ENCODE measurements around the gene CBLN1. TPM values are rescaled to one million over a fixed set of nuclear protein-coding genes. Genes with fewer than 3 reads are reported as not detected.

Gene CBLN1
- total and polyA plus RNA-seq, 2 experiments from 2014 or later, result 1.2 to 6.4 TPM

GRCh38 chr16:49248227-49248626 lies 33.4 kb downstream of the CBLN1 start:
- no peaks in the 10 kb centered on the region for H3K79me2 ChIP-seq (replicated peaks; ENCODE audit: insufficient read depth)
- DNase-seq (ENCODE audit: low spot score) (no peak), ATAC-seq (no peak)
- H3K9me2 ChIP-seq (ENCODE audit: insufficient read depth), result peaks cover 7% of the 10 kb centered on the region
- no peak overlapping the region for H3K4me3 ChIP-seq
- peak overlapping the region; percentile 27; the same call in 1 of the 2 replicates for H3K4me2 ChIP-seq
- H3K4me3 Mint-ChIP-seq, result no peak overlapping the region
- H3K27me3 Mint-ChIP-seq (ENCODE audit: insufficient read depth, low read depth, poor library complexity), result peaks cover 4% of the 10 kb centered on the region
- H2AFZ ChIP-seq, result no peak overlapping the region
- no peaks in the 10 kb centered on the region for H3K27me3 ChIP-seq (ENCODE audit: insufficient read depth)
- no peak overlapping the region for H3K27ac ChIP-seq (ENCODE audit: low read depth)
- no peaks in the 10 kb centered on the region for H3K36me3 ChIP-seq (ENCODE audit: insufficient read depth)
- peaks cover 16% of the 10 kb centered on the region for H3K4me1 ChIP-seq (ENCODE audit: insufficient read depth)
- H3K36me3 Mint-ChIP-seq (ENCODE audit: low read depth), result no peaks in the 10 kb centered on the region
- no peaks in the 10 kb centered on the region for H4K20me1 ChIP-seq (replicated peaks; ENCODE audit: insufficient read depth)
- no peaks in the 10 kb centered on the region for H3F3A ChIP-seq (replicated peaks; ENCODE audit: low read depth)
- TF ChIP-seq, protein P1, sequence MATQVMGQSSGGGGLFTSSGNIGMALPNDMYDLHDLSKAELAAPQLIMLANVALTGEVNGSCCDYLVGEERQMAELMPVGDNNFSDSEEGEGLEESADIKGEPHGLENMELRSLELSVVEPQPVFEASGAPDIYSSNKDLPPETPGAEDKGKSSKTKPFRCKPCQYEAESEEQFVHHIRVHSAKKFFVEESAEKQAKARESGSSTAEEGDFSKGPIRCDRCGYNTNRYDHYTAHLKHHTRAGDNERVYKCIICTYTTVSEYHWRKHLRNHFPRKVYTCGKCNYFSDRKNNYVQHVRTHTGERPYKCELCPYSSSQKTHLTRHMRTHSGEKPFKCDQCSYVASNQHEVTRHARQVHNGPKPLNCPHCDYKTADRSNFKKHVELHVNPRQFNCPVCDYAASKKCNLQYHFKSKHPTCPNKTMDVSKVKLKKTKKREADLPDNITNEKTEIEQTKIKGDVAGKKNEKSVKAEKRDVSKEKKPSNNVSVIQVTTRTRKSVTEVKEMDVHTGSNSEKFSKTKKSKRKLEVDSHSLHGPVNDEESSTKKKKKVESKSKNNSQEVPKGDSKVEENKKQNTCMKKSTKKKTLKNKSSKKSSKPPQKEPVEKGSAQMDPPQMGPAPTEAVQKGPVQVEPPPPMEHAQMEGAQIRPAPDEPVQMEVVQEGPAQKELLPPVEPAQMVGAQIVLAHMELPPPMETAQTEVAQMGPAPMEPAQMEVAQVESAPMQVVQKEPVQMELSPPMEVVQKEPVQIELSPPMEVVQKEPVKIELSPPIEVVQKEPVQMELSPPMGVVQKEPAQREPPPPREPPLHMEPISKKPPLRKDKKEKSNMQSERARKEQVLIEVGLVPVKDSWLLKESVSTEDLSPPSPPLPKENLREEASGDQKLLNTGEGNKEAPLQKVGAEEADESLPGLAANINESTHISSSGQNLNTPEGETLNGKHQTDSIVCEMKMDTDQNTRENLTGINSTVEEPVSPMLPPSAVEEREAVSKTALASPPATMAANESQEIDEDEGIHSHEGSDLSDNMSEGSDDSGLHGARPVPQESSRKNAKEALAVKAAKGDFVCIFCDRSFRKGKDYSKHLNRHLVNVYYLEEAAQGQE (IDR thresholded peaks at IDR 0.05; ENCODE audit: unreplicated experiment), result no peak
- TF ChIP-seq EZH2phosphoT487 (IDR thresholded peaks at IDR 0.05; ENCODE audit: unreplicated experiment) (no peak), ZNF331 (CRISPR knock-in tag; IDR thresholded peaks at IDR 0.05; ENCODE audit: low read depth) (no peak), STAT1 (IDR thresholded peaks at IDR 0.05; ENCODE audit: unreplicated experiment) (no peak)
- no peak overlapping the region for H3K27ac Mint-ChIP-seq
- H3K9me3 Mint-ChIP-seq, result no peaks in the 10 kb centered on the region; the same call in 2 of the 3 replicates
- peaks cover 28% of the 10 kb centered on the region for H3K4me1 Mint-ChIP-seq

GRCh38 chr16:49236216-49236615 lies 45.4 kb downstream of the CBLN1 start:
- Mint-ChIP-seq H3K4me1 (no peaks in the 10 kb centered on the region), H3K9me3 (no peaks in the 10 kb centered on the region), H3K36me3 (ENCODE audit: low read depth) (no peaks in the 10 kb centered on the region), H3K27me3 (ENCODE audit: insufficient read depth, low read depth, poor library complexity) (peaks cover 2% of the 10 kb centered on the region), H3K4me3 (no peak overlapping the region), H3K27ac (no peak overlapping the region)
- no peak overlapping the region for H3K27ac ChIP-seq (ENCODE audit: low read depth)
- no peaks in the 10 kb centered on the region for H3K79me2 ChIP-seq (replicated peaks; ENCODE audit: insufficient read depth)
- no peaks in the 10 kb centered on the region for H3F3A ChIP-seq (replicated peaks; ENCODE audit: low read depth)
- no peaks in the 10 kb centered on the region for H3K27me3 ChIP-seq (ENCODE audit: insufficient read depth)
- no peak overlapping the region for H2AFZ ChIP-seq
- ATAC-seq, result no peak
- no peaks in the 10 kb centered on the region for H3K9me2 ChIP-seq (ENCODE audit: insufficient read depth)
- H4K20me1 ChIP-seq (replicated peaks; ENCODE audit: insufficient read depth), result no peaks in the 10 kb centered on the region
- no peak overlapping the region for H3K4me3 ChIP-seq
- H3K4me1 ChIP-seq (ENCODE audit: insufficient read depth), result no peaks in the 10 kb centered on the region
- DNase-seq (ENCODE audit: low spot score), result no peak
- no peak overlapping the region for H3K4me2 ChIP-seq
- no peaks in the 10 kb centered on the region for H3K36me3 ChIP-seq (ENCODE audit: insufficient read depth)
- no peak for TF ChIP-seq CTCF (conservative IDR thresholded peaks at IDR 0.05; ENCODE audit: low read depth in 2 of 2)
- TF ChIP-seq ETS1 (IDR thresholded peaks at IDR 0.05), result no peak
- TF ChIP-seq ZNF114 (CRISPR knock-in tag; IDR thresholded peaks at IDR 0.05), result no peak
- TF ChIP-seq ZNF462 (CRISPR knock-in tag; IDR thresholded peaks at IDR 0.05), result no peak
